ENCODE measurements around the gene HCN2.
"Not testable (repeated sequence)": the region's sequence is repeated elsewhere in the genome, so short reads cannot be mapped to it uniquely, and the experiment has no call there.

HCN2 gene

DNA sequence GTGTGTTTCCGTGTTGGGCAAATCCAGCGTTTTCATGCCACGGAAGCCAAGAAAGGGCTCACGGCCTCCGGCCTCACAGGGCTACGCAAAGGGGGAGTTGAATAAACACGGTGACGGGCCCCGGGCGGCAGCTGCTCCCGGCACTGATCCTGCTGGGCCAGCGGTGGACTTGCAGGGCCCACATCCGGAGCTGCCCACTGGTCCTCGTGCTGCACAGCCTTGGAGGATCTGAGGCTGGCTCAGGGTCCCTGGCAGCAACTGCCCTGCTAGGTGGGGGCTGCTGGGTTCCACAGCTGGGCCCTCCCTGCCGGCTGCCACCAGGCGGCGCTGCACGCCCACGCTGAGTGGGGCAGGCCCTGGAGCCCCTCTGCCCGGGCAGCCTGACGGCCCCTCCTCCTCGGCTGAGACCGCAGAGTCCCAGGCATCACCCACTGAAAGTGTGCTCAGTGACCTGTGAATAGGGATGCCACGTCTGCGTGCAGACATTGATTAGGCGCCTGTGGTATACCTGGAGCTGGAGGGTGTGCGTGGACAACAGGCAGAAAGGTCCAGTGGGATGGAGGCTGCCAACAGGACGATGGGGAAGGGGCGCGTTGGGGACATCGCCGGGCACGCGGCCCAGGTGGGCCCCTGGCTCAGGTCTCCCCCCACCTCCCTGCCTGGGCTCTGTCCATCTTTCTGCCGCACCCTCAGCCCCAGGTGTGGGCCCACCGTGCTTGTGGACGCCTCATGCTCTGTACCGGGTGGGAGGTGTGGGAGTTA lies 5.3 kb upstream of the HCN2 start:
- DNase-seq (ENCODE audit: low read depth in 2 of 3, low spot score in 1 of 3): peak in 1 of 3 donors; percentile 62

DNA sequence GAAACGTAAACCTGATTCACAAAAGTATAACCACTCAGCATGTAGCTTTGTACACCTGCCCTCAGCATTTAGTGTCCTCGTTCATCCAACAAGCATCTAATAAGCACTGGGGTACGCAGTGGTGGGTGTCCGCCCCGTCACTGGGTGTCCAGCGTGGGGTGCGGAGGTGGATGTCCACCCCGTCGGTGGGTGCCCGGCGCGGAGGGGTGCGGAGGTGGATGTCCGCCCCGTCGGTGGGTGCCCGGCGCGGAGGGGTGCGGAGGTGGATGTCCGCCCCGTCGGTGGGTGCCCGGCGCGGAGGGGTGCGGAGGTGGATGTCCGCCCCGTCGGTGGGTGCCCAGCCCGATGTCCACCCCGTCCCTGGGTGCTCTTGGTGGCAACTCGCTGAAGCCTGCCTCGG lies 4.5 kb upstream of the HCN2 start:
- not testable (repeated sequence) for DNase-seq (ENCODE audit: low read depth in 2 of 3, low spot score in 1 of 3)

DNA sequence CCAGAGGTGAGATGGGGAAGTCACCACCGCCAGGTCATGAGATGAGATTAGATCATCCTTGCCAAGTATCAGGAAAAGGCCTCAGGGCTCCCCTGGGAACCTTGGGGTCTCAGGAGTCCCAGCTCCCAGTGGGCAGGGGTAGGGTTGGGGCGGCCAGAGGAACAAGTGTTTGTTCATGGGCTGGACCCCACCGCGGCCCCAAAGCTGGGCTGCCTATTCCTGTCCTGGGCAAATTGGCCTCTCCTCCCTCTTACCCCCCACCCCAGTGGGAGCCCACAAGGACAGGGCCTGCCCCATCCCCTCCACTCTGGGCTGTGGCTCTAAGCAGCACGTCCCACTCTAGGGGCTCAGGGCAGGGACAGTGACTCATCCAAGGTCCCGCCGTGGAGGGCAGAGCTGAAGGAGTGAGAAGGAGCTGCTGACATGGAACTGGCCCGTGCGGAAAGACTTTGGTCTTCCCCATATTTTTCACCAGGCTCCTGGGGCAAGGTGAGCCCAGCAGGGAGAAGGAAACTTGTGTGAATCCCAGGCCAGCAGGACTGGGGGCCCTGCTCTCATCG lies 4.0 kb upstream of the HCN2 start:
- no peak for DNase-seq (ENCODE audit: low read depth in 2 of 3, low spot score in 1 of 3)

DNA sequence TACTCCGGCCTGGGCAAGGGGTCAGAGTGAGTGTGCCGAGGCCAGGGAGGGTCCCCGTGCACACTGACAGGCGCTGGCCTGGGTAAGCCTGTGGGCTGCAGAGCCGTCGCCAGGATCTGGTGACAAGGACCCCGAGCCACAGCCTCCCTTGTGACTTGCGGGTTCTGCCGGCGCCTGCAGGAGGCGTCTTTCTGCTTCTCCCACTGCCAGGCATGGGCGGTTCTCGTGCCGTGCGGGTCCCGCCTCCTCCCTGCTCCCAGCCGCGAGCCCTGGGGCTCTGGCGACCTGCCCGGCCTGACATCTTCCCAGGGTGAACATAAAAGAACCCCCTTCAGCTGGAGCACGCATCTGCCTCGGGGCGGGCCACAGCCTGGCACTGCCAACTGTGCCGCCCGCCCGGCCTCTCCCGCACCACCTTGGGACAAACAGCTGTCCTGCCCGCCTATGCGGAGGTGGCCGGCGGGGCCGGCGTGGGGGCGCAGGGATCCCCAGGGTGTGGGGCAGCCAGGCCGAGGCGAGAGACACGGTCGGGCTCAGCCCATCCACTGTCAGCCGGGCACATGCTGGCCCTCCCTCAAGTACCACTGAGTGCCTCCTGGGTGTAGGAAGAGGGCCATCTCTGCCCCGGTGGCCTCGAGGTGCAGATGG lies 1.5 kb upstream of the HCN2 start:
- peak; percentile 50 to 66 (median 52) for DNase-seq (ENCODE audit: low read depth in 2 of 3, low spot score in 1 of 3)

DNA sequence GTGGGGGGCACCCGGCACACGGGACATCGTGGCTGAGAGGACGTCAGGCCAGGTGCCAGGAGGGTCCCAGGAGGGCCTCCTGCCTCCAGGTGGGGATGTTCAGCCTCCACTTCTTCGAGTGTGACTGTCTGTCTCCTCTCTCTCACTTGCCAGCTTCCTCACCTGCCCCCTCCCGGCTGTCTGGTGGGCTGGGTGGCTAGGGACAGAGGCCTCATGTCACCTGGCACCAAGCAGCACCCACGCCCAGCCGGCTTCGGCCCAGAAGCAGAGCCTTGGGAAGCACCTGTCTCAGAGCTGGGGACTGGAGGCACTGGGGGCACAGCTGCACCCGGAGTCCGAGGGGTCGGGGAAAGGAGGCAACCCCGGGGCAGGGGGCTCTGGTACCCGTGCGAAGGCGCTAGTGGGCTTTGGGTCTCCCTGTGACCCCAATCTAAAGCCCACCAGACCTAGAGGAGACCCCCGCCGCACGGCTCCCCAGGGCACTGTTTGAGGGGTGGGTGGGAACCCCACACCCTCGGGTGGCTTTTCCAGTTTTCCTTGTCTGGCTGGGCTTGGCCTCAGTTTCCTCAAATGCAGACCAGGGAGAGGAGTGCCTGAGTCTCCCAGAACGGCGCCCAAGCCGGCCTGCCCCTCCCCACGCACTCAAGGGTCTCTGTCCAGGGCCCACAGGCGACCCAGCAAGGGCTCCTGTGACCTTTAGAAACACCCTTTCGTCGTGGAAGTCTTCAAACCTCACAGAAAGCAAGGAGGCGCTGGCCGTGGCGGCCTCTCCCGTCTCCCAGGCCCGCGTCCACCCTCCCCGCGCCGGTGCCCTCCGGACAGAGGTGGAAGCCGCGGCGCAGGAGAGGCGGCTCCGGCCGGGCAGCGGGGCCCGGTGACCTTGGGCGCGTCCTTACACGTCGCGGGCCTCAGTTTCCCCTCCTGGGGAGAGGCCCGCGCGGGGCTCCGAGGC lies 664 bp upstream of the HCN2 start:
- no peak for DNase-seq (ENCODE audit: low read depth in 2 of 3, low spot score in 1 of 3)

DNA sequence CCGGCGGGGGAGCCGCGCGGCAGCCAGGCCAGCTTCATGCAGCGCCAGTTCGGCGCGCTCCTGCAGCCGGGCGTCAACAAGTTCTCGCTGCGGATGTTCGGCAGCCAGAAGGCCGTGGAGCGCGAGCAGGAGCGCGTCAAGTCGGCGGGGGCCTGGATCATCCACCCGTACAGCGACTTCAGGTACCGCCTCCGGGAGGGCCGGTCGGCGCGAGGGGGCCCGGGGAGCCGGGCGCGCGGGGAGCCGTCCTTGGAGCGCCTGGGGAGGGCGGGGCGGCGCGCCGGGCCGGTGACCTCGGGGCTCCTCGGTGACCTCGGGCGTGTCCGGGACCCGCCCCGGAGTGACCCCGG lies 690 bp downstream of the HCN2 start:
- no peak for DNase-seq (ENCODE audit: low read depth in 2 of 3, low spot score in 1 of 3)

DNA sequence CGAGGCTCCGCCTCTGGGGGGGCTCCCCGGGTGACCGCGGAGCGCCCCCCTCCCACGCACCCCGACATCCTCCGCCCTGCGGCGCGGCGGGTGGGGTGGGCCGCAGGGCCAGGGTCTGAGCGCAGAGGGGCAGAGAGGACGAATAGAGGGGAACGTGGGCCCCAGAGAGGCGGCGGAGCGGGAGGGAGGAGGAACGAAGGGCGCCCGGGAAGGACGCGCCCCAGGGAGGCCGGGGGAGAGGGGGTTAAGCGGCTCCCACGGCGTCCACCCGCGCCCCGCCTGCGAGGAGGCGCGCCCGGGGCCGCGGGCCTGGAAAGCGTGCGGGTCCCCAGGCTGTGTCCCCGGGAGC lies 1.0 kb downstream of the HCN2 start:
- DNase-seq (ENCODE audit: low read depth in 2 of 3, low spot score in 1 of 3): no peak

DNA sequence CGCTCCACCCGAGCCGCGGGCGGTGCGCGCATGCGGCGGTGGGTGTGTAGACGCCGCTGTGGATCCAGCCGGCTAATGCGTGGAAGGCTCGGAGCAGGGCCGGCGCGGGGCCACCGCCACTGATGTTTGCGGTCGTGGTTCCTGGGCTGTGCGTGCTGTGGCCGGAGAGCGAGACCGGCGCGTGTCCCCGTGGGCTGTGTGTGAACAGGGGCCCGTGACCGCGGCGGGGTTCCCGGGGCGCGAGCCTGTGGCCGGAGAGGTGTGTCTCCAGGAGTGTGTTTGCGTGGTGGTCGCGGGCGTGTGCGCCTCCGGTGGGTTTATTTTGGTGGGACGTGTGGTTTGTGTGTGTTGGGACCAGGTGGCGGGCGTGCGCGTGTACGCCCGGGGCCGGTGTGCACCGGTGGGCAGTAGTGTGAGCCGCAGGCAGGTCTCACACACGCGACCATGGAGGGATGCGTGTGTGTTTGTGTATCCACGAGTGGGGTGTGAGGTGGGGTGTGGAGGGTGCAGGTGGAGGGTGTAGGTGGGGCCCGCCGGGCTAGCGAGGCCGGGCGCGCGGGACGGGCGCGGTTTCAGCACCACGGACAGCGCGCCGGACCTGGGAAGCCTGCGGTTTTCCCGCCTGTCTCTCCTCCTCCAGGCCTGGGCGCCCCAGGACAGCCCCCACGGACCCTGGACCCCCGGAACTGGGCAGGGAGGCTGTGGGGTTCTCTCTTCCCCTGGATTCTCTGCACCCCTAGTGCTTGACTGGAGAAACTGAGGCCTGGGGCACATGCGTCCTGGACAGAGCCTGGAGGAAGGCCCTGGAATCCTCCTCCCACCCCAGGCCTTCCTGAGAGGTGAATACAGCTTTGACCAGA lies 1.6 kb downstream of the HCN2 start:
- DNase-seq (ENCODE audit: low read depth in 2 of 3, low spot score in 1 of 3): no peak

DNA sequence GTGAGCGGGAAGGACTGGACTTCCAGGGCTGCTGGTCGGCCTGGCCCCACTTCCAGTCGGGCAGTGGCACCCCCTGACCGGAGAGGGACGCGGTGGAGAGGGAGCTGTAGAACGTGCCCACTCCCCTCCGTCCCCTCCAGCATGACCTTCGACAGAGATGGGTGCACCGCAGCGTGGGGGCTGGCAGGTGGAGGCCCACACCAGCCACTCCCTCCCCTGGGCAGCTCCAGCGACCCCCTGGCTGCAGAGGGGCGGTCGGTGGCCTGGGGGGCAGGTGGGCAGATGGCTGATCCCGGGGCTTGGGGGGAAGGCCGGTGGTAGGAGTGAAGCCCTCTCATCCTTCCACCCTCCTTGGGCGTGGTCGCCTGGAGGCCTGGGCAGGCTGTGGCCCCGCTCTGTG lies 2.4 kb downstream of the HCN2 start:
- no peak for DNase-seq (ENCODE audit: low read depth in 2 of 3, low spot score in 1 of 3)

DNA sequence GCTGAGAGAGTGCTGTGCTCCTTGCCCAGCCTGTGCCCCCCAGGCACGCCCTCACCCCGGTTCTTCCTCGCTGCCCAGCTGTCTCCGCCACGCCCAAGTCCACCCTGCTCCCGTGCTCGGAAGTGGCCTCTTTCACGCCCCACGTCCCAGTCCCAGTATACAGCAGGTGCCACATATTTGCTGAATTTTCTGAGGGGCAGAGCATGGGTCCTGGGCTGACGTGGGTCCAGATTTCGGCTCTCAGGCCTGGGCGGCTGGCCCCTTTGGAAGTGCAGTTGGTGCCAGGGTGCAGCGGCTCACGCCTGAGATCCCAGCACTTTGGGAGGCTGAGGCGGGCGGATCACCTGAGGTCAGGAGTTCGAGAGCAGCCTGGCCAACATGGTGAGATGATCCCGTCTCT lies 3.4 kb downstream of the HCN2 start:
- DNase-seq (ENCODE audit: low read depth in 2 of 3, low spot score in 1 of 3): no peak

DNA sequence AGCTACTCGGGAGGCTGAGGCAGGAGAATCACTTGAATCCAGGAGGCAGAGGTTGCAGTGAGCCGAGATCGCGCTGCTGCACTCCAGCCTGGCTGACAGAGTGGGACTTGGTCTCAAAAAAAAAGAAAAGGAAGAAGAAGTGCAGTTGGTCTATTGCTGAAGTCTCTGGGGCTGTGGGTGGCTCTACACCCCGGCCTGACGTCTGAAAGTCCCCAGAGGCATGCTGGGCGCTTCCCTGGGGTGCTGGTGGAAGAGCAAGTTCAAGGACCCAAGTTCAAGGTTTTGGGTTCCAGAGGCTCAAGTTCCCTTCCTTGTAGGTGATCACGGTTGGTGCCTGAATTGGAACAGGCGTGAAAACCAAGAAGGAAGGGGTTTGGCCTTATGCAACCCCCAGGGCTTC lies 3.8 kb downstream of the HCN2 start:
- no peak for DNase-seq (ENCODE audit: low read depth in 2 of 3, low spot score in 1 of 3)

DNA sequence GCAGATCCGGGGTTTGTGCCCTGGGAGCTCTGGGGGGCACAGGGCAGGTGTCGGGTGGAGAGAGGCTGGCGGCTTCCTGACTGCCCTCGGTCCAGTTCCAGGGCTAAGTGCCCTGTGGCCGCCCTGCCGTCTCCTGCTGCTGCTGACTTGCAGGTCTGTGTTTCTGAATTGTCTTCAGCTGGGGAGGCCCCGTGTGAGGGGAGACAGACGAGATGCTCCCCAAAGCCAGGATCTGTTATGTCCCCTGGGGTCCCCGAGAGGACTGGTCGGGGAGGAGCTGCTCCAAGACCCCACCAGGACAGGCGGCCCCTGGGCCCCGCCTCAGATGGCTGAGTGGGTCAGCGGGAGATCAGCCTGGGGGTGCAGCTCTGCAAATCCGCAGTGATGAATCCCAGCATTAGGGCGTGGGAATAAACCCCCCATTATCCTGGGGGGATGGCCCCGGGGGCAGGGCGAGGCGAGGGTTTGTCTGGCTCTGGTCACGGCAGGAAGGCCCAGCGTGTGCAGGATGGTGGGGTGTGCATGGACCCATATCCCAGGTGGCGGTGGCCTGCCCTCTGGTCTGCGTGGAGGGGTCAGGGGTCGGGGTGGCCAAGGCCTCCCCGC lies 4.7 kb downstream of the HCN2 start:
- no peak for DNase-seq (ENCODE audit: low read depth in 2 of 3, low spot score in 1 of 3)

DNA sequence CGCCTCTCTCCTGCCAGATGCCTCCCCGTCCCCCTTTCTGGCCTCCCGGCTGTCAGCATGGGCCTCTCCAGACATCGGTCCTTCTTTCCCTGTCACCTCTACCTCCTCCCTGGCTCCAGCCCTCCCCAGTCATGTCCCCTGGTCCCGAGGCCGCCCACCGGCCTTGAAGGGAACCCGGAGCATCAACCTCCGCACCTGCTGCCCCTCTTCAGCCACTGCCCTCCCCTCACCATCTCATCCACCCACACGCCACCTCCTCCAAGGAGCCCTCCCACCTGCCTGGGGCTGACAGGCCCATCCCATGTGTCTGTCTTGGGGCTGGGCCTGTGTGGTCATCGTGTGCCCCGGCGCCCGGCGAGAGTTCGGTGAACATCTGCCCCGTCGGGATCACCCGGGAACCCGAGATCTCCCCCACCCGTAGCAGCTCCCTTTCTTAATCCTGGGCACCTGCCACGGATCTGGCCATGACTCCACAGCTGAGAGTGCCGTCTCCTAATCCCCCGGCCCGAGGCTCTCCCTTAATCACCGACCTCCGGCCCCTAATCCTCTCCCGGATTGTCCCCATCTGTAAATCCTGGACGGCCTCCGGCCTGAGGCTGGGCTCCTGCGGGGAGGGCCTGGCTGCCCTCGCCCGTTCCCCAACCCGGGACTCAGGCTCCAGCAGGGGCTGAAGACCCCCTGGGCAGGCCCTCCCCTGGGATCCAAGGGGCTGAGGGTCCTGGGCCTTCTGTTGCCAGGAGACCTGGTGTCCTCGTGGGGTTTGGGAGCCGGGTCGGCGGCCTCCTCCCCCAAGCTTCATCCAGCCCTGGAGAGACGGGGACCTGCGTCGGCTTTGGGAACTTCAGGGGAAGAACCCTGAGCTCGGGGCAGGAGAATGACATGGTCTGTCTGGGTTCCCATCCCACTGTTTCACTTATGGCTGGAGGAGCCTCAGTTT lies 5.9 kb downstream of the HCN2 start:
- DNase-seq (ENCODE audit: low read depth in 2 of 3, low spot score in 1 of 3): no peak

DNA sequence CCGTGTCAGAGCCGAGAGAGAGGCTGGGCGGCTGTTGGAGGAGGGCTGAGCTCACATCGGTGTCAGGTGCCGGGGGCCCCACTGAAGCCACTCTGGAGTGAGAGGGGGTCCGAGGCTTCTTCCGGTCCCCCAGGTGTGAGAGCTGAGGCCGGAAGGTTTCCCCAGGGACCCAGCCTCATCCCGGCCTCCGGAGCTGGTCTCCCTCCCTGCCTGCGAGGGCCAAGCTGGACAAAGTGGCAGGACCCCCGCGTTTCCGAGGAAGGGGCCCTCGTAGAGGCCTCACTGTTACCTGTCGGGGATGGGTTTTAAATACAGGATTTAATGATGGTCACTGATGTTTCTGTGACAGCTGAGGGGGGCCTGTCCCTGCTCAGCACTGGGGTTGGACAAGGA lies 6.6 kb downstream of the HCN2 start:
- DNase-seq (ENCODE audit: low read depth in 2 of 3, low spot score in 1 of 3): no peak

DNA sequence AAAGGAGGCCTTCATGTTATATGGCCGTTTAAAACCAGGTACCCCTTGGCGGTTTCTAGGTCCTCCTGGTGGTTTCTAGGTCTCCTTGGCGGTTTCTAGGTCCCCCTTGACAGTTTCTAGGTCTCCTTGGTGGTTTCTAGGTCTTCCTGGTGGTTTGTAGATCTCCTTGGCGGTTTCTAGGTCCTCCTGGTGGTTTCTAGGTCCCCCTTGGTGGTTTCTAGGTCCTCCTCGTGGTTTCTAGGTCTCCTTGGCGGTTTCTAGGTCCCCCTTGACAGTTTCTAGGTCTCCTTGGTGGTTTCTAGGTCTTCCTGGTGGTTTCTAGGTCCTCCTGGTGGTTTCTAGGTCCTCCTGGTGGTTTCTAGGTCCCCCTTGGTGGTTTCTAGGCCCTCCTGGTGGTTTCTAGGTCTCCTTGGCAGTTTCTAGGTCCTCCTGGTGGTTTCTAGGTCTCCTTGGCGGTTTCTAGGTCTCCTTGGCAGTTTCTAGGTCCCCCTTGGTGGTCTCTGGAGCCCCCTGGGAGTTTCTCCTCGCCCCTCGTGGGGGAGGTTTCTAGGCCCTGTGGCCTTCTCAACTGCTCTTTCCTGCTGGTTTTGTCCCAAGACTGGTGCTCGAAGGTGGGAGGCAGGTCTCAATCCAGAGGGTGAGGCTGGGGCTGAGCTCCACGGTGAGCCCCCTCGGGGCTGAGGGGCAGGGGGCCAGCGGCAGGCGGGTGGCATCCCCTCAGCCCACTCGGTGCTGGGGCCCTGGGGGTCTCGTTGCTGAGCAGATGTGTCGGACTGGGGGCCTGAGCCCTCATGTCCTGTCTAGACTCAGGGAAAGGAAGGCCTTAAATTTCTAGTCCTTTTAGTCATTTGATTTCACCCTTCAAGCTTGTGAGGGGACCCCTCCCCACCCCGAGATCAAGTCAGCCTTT lies 8.0 kb downstream of the HCN2 start:
- DNase-seq (ENCODE audit: low read depth in 2 of 3, low spot score in 1 of 3): no peak

DNA sequence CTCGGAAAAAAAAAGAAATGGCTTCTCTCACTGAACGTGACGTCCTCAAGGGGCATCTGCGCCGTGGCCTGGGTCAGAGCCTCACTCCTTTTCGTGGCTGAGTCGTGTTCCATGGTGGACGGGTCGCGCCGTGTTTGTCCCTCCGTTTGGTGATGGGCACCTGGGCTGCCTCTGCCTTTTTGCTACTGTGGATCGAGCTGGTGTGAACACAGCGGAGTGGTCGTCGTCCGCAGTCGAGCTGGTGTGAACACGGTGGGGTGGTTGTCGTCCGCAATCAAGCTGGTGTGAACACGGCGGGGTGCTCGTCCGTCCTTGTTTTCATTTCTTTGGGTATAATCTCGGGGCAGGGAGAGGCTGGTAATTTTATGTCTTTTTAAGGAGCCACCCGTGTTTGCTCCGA lies 11.6 kb downstream of the HCN2 start:
- DNase-seq (ENCODE audit: low read depth in 2 of 3, low spot score in 1 of 3): no peak

DNA sequence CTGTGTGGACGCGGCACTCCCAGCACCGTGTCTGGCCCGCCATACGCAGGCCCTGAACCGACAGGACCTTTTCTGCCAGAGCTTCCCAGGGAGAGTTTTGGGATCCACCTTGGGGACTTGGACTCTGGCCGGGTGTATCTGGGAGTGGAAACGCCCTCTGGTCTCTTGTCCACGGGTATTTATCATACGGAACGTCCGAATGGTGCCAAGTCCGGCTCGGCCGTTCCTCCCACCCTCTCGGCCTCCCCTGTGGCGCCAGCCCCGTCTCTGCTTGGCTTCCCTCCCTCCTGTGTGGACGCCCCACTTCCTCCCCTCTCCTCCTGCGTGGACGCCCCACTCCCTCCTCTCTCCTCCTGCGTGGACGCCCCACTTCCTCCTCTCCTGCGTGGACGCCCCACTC lies 12.1 kb downstream of the HCN2 start:
- DNase-seq (ENCODE audit: low read depth in 2 of 3, low spot score in 1 of 3): no peak
